Stomach (tissue), 9 donors: ENCODE data around the gene SYTL5. TPM values are rescaled to one million over a fixed set of nuclear protein-coding genes. Genes with fewer than 3 reads are reported as not detected.

Source experiments
- DNase-seq, 2 donors: peaks; one replicate each; pipeline versions ENCODE4 v3.0.0 to v3.0.0-alpha.2; 2013 to 2019
- H3K27ac ChIP-seq, 5 donors: fragments of 200-600 bp in 4 of 5; sonication (generic) in 4 of 5; one replicate each; pipeline ENCODE4 v1.5.1; 2013 to 2019; ENCODE audit warnings: mild to moderate bottlenecking in 1 of 5, moderate library complexity in 1 of 5
- H3K27me3 ChIP-seq, 3 donors: fragments of 200-600 bp; sonication (generic); one replicate each; pipeline ENCODE4 v1.5.1; 2017 to 2019; ENCODE audit warnings: mixed run types in 1 of 3
- H3K36me3 ChIP-seq, 4 donors: fragments of 200-600 bp; sonication (generic); 1 replicate in 3 of 4; 2 replicates in 1 of 4; pipeline ENCODE4 v1.5.1; 2016 to 2019
- H3K4me1 ChIP-seq, 4 donors: fragments of 200-600 bp; sonication (generic); one replicate each; pipeline ENCODE4 v1.5.1; 2016 to 2019
- H3K4me3 ChIP-seq, 4 donors: fragments of 200-600 bp; sonication (generic) in 3 of 4; one replicate each; pipeline ENCODE4 v1.5.1; 2016 to 2019; ENCODE audit warnings: mild to moderate bottlenecking in 1 of 4
- H3K9me3 ChIP-seq, 4 donors: fragments of 200-600 bp; sonication (generic); one replicate each; pipeline ENCODE4 v1.5.1; 2016 to 2019
- EP300 ChIP-seq: sonication (generic); formaldehyde crosslinking; IDR thresholded peaks from one replicate; pipeline ENCODE4 v1.6.1; 2017; ENCODE audit warnings: antibody characterized with exemption
- POLR2A ChIP-seq, 4 donors: fragments of 450-650 bp; IDR thresholded peaks; one replicate each; pipeline ENCODE4 v1.6.1; 2016; ENCODE audit warnings: antibody characterized with exemption in 4 of 4, control low read depth in 2 of 4, mild to moderate bottlenecking in 1 of 4, moderate library complexity in 1 of 4
- POLR2AphosphoS5 ChIP-seq, 3 donors: sonication (generic); formaldehyde crosslinking; IDR thresholded peaks; one replicate each; pipeline ENCODE4 v1.6.1; 2016; ENCODE audit warnings: antibody characterized with exemption in 3 of 3
- WGBS, 5 donors: extraction: QIAGEN DNeasy Blood & Tissue Kit in 3 of 5; methylation state at CpG; one replicate each; pipeline versions ENCODE4 v1.1.5 to v1.1.7; 2013 to 2018; 5-methylcytosine and 5-hydroxymethylcytosine counted together
- intact Hi-C: fragments of 100-400 bp; cut with DNase I; formaldehyde crosslinking; loops from one replicate; pipeline ENCODE4 v1.15.1; 2023; ENCODE audit warnings: low total_unique reads
- polyA plus RNA-seq, 3 donors: library from polyadenylated mRNA; stranded (reverse); fragments of 200-250 nt; gene quantifications; one replicate each; pipeline ENCODE4 v1.2.3, GENCODE V29; 2013
- total RNA-seq, 5 donors: library from RNA; depleted of rRNA; stranded (reverse); fragments of >200 nt; gene quantifications; one replicate each; pipeline versions ENCODE4 v1.1.0 to v1.2.3, GENCODE V29; 2014 to 2016
- TF ChIP-seq, protein P1 (sequence below), 7 experiments: fragments of 450-650 bp in 4 of 7; fragments of 200-600 bp in 3 of 7; sonication (generic) in 3 of 7; IDR thresholded peaks; one replicate each; pipeline ENCODE4 v1.5.1; 2016 to 2019; ENCODE audit warnings: antibody characterized with exemption in 7 of 7, control low read depth in 2 of 7, mild to moderate bottlenecking in 1 of 7
- donor health status: healthy with polysubstance abuse.
- donor health status: Bipolar disorder and iron deficiency.
- donor health status: healthy.

SYTL5 gene
- total and polyA plus RNA-seq, 8 donors, result under 0.01 to 18.9 (median 4.9) TPM

DNA sequence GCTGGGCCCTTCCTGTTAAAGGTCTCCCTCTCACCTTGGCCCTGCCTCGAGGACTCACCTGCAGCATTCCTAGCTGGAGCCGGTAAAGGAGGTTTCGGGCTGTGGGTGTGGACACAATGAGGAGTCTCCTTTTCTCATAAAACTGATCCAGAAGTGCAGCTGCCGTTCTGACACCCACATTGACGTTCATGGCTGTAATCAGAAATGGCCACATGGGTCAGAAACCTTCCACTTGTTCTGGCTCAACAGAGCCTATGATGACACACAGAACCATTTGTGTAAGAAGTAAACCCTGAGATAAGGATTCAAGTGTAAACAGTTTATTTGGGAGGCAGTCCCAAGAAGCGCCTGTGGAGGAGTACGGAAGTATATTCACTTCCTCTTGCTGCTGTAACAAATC, 150.5 kb downstream of the SYTL5 start:
- no peak for TF ChIP-seq POLR2A (IDR thresholded peaks at IDR 0.05)
- no peak for TF ChIP-seq EP300
- TF ChIP-seq, protein P1, sequence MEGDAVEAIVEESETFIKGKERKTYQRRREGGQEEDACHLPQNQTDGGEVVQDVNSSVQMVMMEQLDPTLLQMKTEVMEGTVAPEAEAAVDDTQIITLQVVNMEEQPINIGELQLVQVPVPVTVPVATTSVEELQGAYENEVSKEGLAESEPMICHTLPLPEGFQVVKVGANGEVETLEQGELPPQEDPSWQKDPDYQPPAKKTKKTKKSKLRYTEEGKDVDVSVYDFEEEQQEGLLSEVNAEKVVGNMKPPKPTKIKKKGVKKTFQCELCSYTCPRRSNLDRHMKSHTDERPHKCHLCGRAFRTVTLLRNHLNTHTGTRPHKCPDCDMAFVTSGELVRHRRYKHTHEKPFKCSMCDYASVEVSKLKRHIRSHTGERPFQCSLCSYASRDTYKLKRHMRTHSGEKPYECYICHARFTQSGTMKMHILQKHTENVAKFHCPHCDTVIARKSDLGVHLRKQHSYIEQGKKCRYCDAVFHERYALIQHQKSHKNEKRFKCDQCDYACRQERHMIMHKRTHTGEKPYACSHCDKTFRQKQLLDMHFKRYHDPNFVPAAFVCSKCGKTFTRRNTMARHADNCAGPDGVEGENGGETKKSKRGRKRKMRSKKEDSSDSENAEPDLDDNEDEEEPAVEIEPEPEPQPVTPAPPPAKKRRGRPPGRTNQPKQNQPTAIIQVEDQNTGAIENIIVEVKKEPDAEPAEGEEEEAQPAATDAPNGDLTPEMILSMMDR (IDR thresholded peaks at IDR 0.05), result no peak
- no peak for TF ChIP-seq POLR2AphosphoS5 (IDR thresholded peaks at IDR 0.05)
- Histone ChIP-seq H3K36me3 (peaks cover 0 to 5% (median 0%) of the 10 kb centered on the region in 4 donors), H3K9me3 (no peaks in the 10 kb centered on the region), H3K4me1 (no peaks in the 10 kb centered on the region), H3K27ac (no peak overlapping the region), H3K27me3 (no peaks in the 10 kb centered on the region), H3K4me3 (no peak overlapping the region)
- intact Hi-C loops, result no loop called here
- no peak for DNase-seq
- 58 to 72% (median 71%) methylated on average over 7 of the region's 7 CpGs for WGBS, 5 donors

DNA sequence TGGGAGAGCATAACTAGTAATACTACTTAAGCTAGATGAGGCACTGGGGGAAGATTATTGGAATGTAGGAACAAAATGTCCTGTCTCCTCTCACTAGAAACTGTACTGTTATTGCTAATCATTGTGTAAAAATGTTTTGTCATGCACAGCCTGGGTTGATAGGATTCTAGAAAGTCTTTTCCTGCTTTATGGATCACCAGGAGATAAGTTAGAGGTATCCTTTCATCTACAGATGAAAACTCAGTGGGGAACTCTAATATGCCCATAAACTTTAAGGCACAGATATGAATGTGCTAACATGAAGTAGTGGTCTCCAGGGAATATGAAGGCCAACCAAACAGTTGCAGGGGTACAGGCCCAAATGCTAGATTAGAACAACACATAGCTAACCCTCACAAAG, 156.8 kb downstream of the SYTL5 start:
- DNase-seq, result no peak
- Histone ChIP-seq H3K9me3 (no peaks in the 10 kb centered on the region), H3K27ac (no peak overlapping the region), H3K27me3 (peaks cover 0 to 5% (median 0%) of the 10 kb centered on the region in 3 donors), H3K4me3 (no peak overlapping the region), H3K4me1 (no peaks in the 10 kb centered on the region), H3K36me3 (peaks cover 0 to 5% (median 0%) of the 10 kb centered on the region in 4 donors)
- intact Hi-C loops, result loop anchor here (10.0 kb wide), 1 partner anchor 238 kb away; no protein-coding TSS in a partner anchor
- TF ChIP-seq, protein P1 (IDR thresholded peaks at IDR 0.05), result no peak
- no peak for TF ChIP-seq POLR2A (IDR thresholded peaks at IDR 0.05)

DNA sequence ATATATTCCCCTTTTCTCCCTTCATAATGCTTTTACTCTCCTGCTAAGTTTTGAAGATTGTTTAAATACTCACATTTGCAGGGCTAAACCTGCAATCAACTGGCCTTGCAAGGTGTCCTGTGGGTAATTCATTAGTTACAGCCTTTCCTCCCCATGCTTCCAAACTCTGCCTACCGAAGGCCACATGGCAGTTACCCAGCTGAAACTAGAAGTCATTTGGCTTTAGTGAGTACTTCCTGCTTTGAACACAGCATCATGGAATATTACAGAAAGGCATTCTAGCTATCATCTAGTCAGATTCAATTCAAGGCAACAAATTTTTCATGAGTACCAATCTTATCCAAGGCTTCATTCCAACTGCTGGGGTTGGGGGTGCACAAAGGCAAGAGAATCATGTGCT, 158.7 kb downstream of the SYTL5 start:
- DNase-seq, result no peak
- Histone ChIP-seq H3K27me3 (peaks cover 0 to 5% (median 0%) of the 10 kb centered on the region in 3 donors), H3K4me3 (no peak overlapping the region), H3K4me1 (no peaks in the 10 kb centered on the region), H3K36me3 (peaks cover 0 to under 1% (median 0%) of the 10 kb centered on the region in 4 donors), H3K27ac (no peak overlapping the region), H3K9me3 (no peaks in the 10 kb centered on the region)
- TF ChIP-seq, protein P1 (IDR thresholded peaks at IDR 0.05), result no peak
- no peak for TF ChIP-seq EP300
- TF ChIP-seq POLR2AphosphoS5 (IDR thresholded peaks at IDR 0.05), result no peak
- TF ChIP-seq POLR2A (IDR thresholded peaks at IDR 0.05), result no peak
- intact Hi-C loops, result loop anchor here (10.0 kb wide), 1 partner anchor 240 kb away; no protein-coding TSS in a partner anchor
- WGBS, 5 donors, result 29 to 54% (median 33%) methylated on average over 1 of the region's 1 CpG

DNA sequence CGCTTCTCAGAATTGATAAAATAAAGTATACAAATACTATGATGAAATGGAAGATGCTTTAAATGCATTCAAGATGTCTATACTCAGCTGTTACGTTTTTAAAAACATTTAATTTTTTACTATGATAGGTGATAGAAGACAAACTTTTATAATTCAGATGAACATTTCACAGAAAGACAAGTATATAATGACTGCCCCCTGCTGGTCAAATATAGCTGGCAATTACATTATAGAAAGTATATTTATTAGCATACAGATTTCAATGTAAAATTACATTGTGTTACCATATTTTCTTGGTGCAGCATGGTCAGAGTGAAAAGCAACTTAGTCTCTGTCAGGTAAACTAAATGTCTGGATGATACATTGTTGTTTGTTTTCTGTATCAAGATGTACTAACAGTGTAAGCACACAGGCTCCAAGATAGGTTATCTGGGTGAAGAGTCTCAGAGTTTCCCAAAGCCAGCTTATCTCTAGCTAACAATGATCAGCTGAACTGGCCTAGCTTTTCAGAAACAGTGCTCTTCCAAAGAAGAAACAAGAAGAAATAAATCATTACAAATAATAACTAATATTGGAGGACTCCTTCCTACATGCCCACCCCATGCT, 160.2 kb downstream of the SYTL5 start:
- 40 to 48% (median 45%) methylated on average over 2 of the region's 2 CpGs for WGBS, 5 donors
- H3K36me3 ChIP-seq, result no peaks in the 10 kb centered on the region
- H3K4me1 ChIP-seq, result no peaks in the 10 kb centered on the region
- H3K27ac ChIP-seq, result no peak overlapping the region
- no peaks in the 10 kb centered on the region for H3K9me3 ChIP-seq
- intact Hi-C loops, result loop anchor here (10.0 kb wide), 1 partner anchor 242 kb away; no protein-coding TSS in a partner anchor
- no peak overlapping the region for H3K4me3 ChIP-seq
- DNase-seq, result peak in 1 of 2 donors; percentile 54
- H3K27me3 ChIP-seq, result peaks cover 0 to 5% (median 0%) of the 10 kb centered on the region in 3 donors
- TF ChIP-seq, protein P1 (IDR thresholded peaks at IDR 0.05), result peak in 5 of 7 experiments; percentile 5 to 63 (median 51)
- TF ChIP-seq EP300, result no peak
